SHP77 treated with DMSO at 0.1 percent for 48 hours (cell line): ENCODE data around the gene SH3RF1.

Experiments
- DNase-seq: peaks from one replicate; lab custom pipeline; 2025; lab: John Stamatoyannopoulos, UW

The SH3RF1 gene

GRCh38 chr4:169133932-169134331 is 136.8 kb downstream of the SH3RF1 start:
- no peak for DNase-seq

- no peak for DNase-seq
Measured at GRCh38 chr4:169132561-169133305, 138.0 kb downstream of the SH3RF1 start.

GRCh38 chr4:169131556-169132208 is 139.1 kb downstream of the SH3RF1 start:
- DNase-seq: no peak

- DNase-seq: no peak
Measured at GRCh38 chr4:169128902-169129301, 141.9 kb downstream of the SH3RF1 start.

GRCh38 chr4:169127314-169127713 is 143.4 kb downstream of the SH3RF1 start:
- no peak for DNase-seq

- DNase-seq: no peak
Measured at GRCh38 chr4:169124661-169125060, 146.1 kb downstream of the SH3RF1 start.

- DNase-seq: no peak
Measured at GRCh38 chr4:169122422-169122821, 148.3 kb downstream of the SH3RF1 start.

GRCh38 chr4:169121861-169122382 is 148.8 kb downstream of the SH3RF1 start:
- no peak for DNase-seq

- no peak for DNase-seq
Measured at GRCh38 chr4:169120624-169121023, 150.1 kb downstream of the SH3RF1 start.

- DNase-seq: no peak
Measured at GRCh38 chr4:169119536-169119935, 151.2 kb downstream of the SH3RF1 start.

GRCh38 chr4:169117591-169118081 is 153.1 kb downstream of the SH3RF1 start:
- no peak for DNase-seq

- DNase-seq: no peak
Measured at GRCh38 chr4:169116270-169116901, 154.4 kb downstream of the SH3RF1 start.

- no peak for DNase-seq
Measured at GRCh38 chr4:169115897-169116254, 154.9 kb downstream of the SH3RF1 start.

- no peak for DNase-seq
Measured at GRCh38 chr4:169115144-169115896, 155.4 kb downstream of the SH3RF1 start.

- DNase-seq: no peak
Measured at GRCh38 chr4:169114341-169114974, 156.3 kb downstream of the SH3RF1 start.

GRCh38 chr4:169110633-169111032 is 160.1 kb downstream of the SH3RF1 start:
- DNase-seq: no peak

GRCh38 chr4:169109035-169109675 is 161.6 kb downstream of the SH3RF1 start:
- DNase-seq: no peak

GRCh38 chr4:169108303-169108702 is 162.5 kb downstream of the SH3RF1 start:
- no peak for DNase-seq

GRCh38 chr4:169107528-169107927 is 163.2 kb downstream of the SH3RF1 start:
- no peak for DNase-seq

GRCh38 chr4:169106696-169107229 is 164.0 kb downstream of the SH3RF1 start:
- DNase-seq: no peak

GRCh38 chr4:169105620-169106019 is 165.1 kb downstream of the SH3RF1 start:
- DNase-seq: no peak
